MM.1S (cell line): ENCODE results near the gene TACC2.

Source experiments
- DNase-seq: peaks from one replicate; pipeline ENCODE4 v3.0.0-alpha.2; 2015
- H2AFZ ChIP-seq: fragments of 300-600 bp; sonication (generic); 2 replicates; pipeline ENCODE4 v1.6.0; 2016; ENCODE audit warnings: antibody characterized with exemption, low read length
- H3F3A ChIP-seq: fragments of 300-600 bp; sonication (generic); 2 replicates; pipeline ENCODE4 v1.6.1; 2016; ENCODE audit warnings: mild to moderate bottlenecking, antibody characterized with exemption, low read length, moderate library complexity, mixed read lengths; ENCODE audit not compliant: insufficient read depth
- H3K27ac ChIP-seq: fragments of 300-600 bp; sonication (generic); 2 replicates; pipeline ENCODE4 v1.5.1; 2016; ENCODE audit warnings: mild to moderate bottlenecking, low read length
- H3K27me3 ChIP-seq: fragments of 300-600 bp; sonication (generic); replicated peaks from 2 replicates; pipeline ENCODE4 v1.6.0; 2016; ENCODE audit warnings: low read length; ENCODE audit not compliant: insufficient read depth
- H3K36me3 ChIP-seq: fragments of 300-600 bp; sonication (generic); replicated peaks from 2 replicates; pipeline ENCODE4 v1.6.1; 2016; ENCODE audit warnings: mild to moderate bottlenecking, low read length, mixed read lengths; ENCODE audit not compliant: insufficient read depth
- H3K4me1 ChIP-seq: fragments of 300-600 bp; sonication (generic); 2 replicates; pipeline ENCODE4 v1.6.1; 2016; ENCODE audit warnings: low read length, mixed read lengths
- H3K4me2 ChIP-seq: fragments of 300-600 bp; sonication (generic); 2 replicates; pipeline ENCODE4 v1.6.0; 2016; ENCODE audit warnings: low read depth, low read length
- H3K4me3 ChIP-seq: fragments of 300-600 bp; sonication (generic); 2 replicates; pipeline ENCODE4 v1.5.1; 2016; ENCODE audit warnings: low read length, mixed read lengths
- H3K79me2 ChIP-seq: fragments of 300-600 bp; sonication (generic); 2 replicates; pipeline ENCODE4 v1.6.1; 2016; ENCODE audit warnings: mixed run types, low read length, mixed read lengths
- H3K9ac ChIP-seq: fragments of 300-600 bp; sonication (generic); 2 replicates; pipeline ENCODE4 v1.6.1; 2016; ENCODE audit warnings: low read length, mixed read lengths
- H3K9me2 ChIP-seq: fragments of 300-600 bp; sonication (generic); replicated peaks from 2 replicates; pipeline ENCODE4 v1.6.1; 2016; ENCODE audit warnings: mild to moderate bottlenecking, low read length, mixed read lengths; ENCODE audit not compliant: insufficient read depth
- H3K9me3 ChIP-seq: fragments of 300-600 bp; sonication (generic); replicated peaks from 2 replicates; pipeline ENCODE4 v1.6.1; 2016; ENCODE audit warnings: mild to moderate bottlenecking, low read length, mixed read lengths; ENCODE audit not compliant: insufficient read depth
- H4K20me1 ChIP-seq: fragments of 300-600 bp; sonication (generic); 2 replicates; pipeline ENCODE4 v1.6.1; 2016; ENCODE audit warnings: mild to moderate bottlenecking, low read length, moderate library complexity, mixed read lengths; ENCODE audit not compliant: insufficient read depth
- EZH2 ChIP-seq: fragments of 300-600 bp; sonication (generic); optimal IDR thresholded peaks from 2 replicates; pipeline ENCODE3; 2017; ENCODE audit warnings: low read depth, mild to moderate bottlenecking, antibody characterized with exemption, low read length, mixed read lengths
- EZH2phosphoT487 ChIP-seq: fragments of 300-600 bp; sonication (generic); IDR thresholded peaks from 2 replicates; pipeline ENCODE4 v1.6.1; 2018; ENCODE audit warnings: antibody characterized with exemption, low read length
- TF ChIP-seq, protein P1 (sequence below): fragments of 300-600 bp; sonication (generic); IDR thresholded peaks from 2 replicates; pipeline ENCODE4 v1.5.1; 2016; ENCODE audit warnings: antibody characterized with exemption, low read length, mixed read lengths

Gene TACC2

DNA sequence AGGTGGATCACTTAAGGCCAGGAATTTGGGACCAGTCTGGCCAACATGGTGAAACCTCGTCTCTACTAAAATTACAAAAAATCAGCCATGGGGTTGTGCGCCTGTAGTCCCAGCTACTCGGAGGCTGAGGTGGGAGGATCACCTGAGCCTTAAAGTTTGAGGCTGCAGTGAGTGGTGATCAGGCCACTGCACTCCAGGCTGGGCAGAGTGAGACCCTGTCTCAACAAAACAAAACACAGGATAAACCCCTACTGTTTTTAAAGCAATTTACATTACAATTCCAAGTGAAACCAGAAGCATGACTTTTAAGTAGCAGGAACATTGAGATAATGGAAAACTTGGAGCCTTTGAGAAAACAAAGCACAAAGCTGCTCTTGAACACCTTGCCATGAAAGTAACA lies 189.7 kb downstream of the TACC2 start:
- no peak overlapping the region for H3K4me3 ChIP-seq
- no peaks in the 10 kb centered on the region for H3K4me1 ChIP-seq
- no peaks in the 10 kb centered on the region for H3K79me2 ChIP-seq
- no peak overlapping the region for H3K9ac ChIP-seq
- H3K9me2 ChIP-seq, result no peaks in the 10 kb centered on the region
- no peaks in the 10 kb centered on the region for H3K9me3 ChIP-seq
- TF ChIP-seq EZH2 (no peak), EZH2phosphoT487 (no peak)
- TF ChIP-seq, protein P1, sequence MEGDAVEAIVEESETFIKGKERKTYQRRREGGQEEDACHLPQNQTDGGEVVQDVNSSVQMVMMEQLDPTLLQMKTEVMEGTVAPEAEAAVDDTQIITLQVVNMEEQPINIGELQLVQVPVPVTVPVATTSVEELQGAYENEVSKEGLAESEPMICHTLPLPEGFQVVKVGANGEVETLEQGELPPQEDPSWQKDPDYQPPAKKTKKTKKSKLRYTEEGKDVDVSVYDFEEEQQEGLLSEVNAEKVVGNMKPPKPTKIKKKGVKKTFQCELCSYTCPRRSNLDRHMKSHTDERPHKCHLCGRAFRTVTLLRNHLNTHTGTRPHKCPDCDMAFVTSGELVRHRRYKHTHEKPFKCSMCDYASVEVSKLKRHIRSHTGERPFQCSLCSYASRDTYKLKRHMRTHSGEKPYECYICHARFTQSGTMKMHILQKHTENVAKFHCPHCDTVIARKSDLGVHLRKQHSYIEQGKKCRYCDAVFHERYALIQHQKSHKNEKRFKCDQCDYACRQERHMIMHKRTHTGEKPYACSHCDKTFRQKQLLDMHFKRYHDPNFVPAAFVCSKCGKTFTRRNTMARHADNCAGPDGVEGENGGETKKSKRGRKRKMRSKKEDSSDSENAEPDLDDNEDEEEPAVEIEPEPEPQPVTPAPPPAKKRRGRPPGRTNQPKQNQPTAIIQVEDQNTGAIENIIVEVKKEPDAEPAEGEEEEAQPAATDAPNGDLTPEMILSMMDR, result no peak
- H4K20me1 ChIP-seq, result no peaks in the 10 kb centered on the region
- H3K36me3 ChIP-seq, result no peaks in the 10 kb centered on the region
- H3K27ac ChIP-seq, result no peak overlapping the region
- H3K4me2 ChIP-seq, result no peak overlapping the region
- H2AFZ ChIP-seq, result no peak overlapping the region
- no peak for DNase-seq
- no peaks in the 10 kb centered on the region for H3K27me3 ChIP-seq
- H3F3A ChIP-seq, result no peaks in the 10 kb centered on the region

DNA sequence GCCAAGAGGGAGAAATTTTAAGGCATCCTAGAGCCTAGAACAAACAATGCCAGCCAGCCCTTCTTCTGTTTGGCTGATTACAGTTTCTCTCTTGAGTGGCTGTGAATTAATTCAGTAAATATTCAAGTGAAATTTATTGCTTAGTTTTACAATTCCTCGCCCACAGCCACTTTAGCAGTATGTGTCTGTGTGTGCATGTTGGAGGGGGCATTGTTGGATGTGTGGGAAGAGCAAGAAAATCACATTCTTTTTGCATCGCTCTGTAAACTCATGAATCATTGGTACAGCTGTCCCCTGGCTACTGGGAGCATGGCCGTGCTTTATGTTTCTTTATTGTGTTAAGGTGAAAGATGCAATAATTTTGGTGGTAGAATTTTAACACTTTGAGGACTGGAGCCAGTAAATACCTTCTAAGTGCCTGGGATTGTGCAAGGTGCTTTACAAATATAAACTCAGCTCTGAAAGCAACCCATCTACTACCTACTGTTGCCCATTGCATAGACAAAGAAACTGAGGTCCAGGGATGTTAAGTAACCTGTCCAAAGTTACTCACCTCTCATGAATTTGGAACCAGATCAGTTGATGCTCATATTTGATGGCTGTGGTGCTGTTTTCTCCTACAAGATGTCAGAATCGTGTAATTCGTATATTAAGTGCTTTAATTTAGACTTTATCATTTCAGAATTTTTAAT lies 192.2 kb downstream of the TACC2 start:
- Histone ChIP-seq H3K4me2 (no peak overlapping the region), H3K27ac (no peak overlapping the region), H3K27me3 (no peaks in the 10 kb centered on the region), H4K20me1 (no peaks in the 10 kb centered on the region), H3K36me3 (no peaks in the 10 kb centered on the region), H3K9ac (no peak overlapping the region), H2AFZ (no peak overlapping the region), H3K4me3 (no peak overlapping the region), H3K79me2 (no peaks in the 10 kb centered on the region), H3K9me2 (no peaks in the 10 kb centered on the region), H3K9me3 (no peaks in the 10 kb centered on the region), H3F3A (no peaks in the 10 kb centered on the region), H3K4me1 (no peaks in the 10 kb centered on the region)
- no peak for DNase-seq
- TF ChIP-seq EZH2phosphoT487, result no peak
- no peak for TF ChIP-seq EZH2
- TF ChIP-seq, protein P1, result no peak

DNA sequence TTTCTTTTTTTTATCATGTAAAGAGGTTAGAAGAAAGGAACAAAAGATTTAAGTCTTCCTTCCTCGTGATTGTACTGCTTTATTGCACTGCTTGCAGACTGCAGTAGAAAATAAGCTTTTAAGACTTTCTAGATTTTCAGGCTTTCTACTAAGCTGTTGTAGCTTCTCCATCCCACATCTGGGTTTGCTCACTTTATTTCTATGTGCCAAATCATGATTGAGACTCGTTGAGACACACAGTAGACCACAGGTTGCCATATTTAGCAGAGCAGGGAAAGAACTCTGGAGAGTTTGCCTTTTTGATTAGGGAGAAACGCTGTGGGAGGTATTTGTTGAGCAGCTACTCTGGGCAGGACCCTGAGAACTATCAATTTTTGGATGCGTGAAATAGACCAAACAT lies 192.9 kb downstream of the TACC2 start:
- Histone ChIP-seq H3K36me3 (no peaks in the 10 kb centered on the region), H3K27me3 (no peaks in the 10 kb centered on the region), H3K9me2 (no peaks in the 10 kb centered on the region), H3F3A (no peaks in the 10 kb centered on the region), H3K9ac (no peak overlapping the region), H2AFZ (no peak overlapping the region), H3K79me2 (no peaks in the 10 kb centered on the region), H4K20me1 (no peaks in the 10 kb centered on the region), H3K4me1 (no peaks in the 10 kb centered on the region), H3K4me3 (no peak overlapping the region), H3K27ac (no peak overlapping the region), H3K4me2 (no peak overlapping the region), H3K9me3 (no peaks in the 10 kb centered on the region)
- no peak for TF ChIP-seq EZH2phosphoT487
- TF ChIP-seq EZH2, result no peak
- TF ChIP-seq, protein P1, result no peak
- DNase-seq, result no peak
